A549 (cell line): ENCODE results near the gene SLC8A1.

ENCODE experiments used
- CHD2 ChIP-seq: fragments of 150-350 bp; IDR thresholded peaks from 2 replicates; pipeline ENCODE4 v1.6.1; 2014; ENCODE audit warnings: low read length; ENCODE audit not compliant: partially characterized antibody
- MAZ ChIP-seq: fragments of 150-350 bp; IDR thresholded peaks from 2 replicates; pipeline ENCODE4 v1.6.1; 2014; ENCODE audit warnings: antibody characterized with exemption, low read depth, low read length, borderline replicate concordance
- POLR2A ChIP-seq: IDR thresholded peaks from 2 replicates; pipeline ENCODE4 v1.6.1; 2012; ENCODE audit warnings: mild to moderate bottlenecking, low read length
- RFX5 ChIP-seq: fragments of 450-650 bp; IDR thresholded peaks from 2 replicates; pipeline ENCODE4 v1.7.1; 2014; ENCODE audit warnings: antibody characterized with exemption, mild to moderate bottlenecking, moderate library complexity
- TF ChIP-seq, protein P1 (sequence below): IDR thresholded peaks from 2 replicates; pipeline ENCODE4 v1.6.1; 2012
- TF ChIP-seq, protein P2 (sequence below): fragments of >200 bp; sonication (Bioruptor Twin); formaldehyde crosslinking; IDR thresholded peaks from 3 replicates; pipeline ENCODE4 v1.5.1; 2016
- TF ChIP-seq, protein P3 (sequence below): fragments of 450-650 bp; IDR thresholded peaks from 2 replicates; pipeline ENCODE4 v1.6.1; 2014; ENCODE audit warnings: antibody characterized with exemption
- TF ChIP-seq, protein P4 (sequence below): fragments of 150-350 bp; IDR thresholded peaks from 2 replicates; pipeline ENCODE4 v1.6.1; 2014; ENCODE audit warnings: low read depth, mild to moderate bottlenecking, low read length

DNA sequence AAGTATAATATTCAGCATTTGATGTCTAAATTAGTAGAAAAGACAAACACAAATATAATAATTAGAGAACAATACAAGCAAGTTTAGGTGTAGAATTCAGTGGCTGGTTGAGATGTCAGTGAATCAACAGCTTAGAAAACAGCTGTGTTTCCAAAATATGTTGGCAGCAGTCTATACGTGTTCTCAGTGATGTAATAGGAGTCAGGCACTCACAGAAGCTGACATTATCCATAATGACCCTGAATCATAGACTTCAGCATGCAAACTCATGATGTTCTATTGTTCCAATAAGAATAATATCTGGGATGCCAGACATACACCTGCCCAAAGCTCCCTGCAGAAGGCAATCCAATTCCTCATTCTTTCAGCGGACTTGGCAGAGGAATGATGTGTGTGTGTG, 164.7 kb downstream of the SLC8A1 start:
- TF ChIP-seq, protein P1, sequence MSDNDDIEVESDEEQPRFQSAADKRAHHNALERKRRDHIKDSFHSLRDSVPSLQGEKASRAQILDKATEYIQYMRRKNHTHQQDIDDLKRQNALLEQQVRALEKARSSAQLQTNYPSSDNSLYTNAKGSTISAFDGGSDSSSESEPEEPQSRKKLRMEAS, result no peak
- TF ChIP-seq, protein P2, sequence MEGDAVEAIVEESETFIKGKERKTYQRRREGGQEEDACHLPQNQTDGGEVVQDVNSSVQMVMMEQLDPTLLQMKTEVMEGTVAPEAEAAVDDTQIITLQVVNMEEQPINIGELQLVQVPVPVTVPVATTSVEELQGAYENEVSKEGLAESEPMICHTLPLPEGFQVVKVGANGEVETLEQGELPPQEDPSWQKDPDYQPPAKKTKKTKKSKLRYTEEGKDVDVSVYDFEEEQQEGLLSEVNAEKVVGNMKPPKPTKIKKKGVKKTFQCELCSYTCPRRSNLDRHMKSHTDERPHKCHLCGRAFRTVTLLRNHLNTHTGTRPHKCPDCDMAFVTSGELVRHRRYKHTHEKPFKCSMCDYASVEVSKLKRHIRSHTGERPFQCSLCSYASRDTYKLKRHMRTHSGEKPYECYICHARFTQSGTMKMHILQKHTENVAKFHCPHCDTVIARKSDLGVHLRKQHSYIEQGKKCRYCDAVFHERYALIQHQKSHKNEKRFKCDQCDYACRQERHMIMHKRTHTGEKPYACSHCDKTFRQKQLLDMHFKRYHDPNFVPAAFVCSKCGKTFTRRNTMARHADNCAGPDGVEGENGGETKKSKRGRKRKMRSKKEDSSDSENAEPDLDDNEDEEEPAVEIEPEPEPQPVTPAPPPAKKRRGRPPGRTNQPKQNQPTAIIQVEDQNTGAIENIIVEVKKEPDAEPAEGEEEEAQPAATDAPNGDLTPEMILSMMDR, result no peak
- TF ChIP-seq CHD2, result no peak
- TF ChIP-seq MAZ, result no peak
- no peak for TF ChIP-seq POLR2A
- TF ChIP-seq, protein P3, sequence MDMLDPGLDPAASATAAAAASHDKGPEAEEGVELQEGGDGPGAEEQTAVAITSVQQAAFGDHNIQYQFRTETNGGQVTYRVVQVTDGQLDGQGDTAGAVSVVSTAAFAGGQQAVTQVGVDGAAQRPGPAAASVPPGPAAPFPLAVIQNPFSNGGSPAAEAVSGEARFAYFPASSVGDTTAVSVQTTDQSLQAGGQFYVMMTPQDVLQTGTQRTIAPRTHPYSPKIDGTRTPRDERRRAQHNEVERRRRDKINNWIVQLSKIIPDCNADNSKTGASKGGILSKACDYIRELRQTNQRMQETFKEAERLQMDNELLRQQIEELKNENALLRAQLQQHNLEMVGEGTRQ, result no peak
- TF ChIP-seq RFX5, result no peak
- TF ChIP-seq, protein P4, sequence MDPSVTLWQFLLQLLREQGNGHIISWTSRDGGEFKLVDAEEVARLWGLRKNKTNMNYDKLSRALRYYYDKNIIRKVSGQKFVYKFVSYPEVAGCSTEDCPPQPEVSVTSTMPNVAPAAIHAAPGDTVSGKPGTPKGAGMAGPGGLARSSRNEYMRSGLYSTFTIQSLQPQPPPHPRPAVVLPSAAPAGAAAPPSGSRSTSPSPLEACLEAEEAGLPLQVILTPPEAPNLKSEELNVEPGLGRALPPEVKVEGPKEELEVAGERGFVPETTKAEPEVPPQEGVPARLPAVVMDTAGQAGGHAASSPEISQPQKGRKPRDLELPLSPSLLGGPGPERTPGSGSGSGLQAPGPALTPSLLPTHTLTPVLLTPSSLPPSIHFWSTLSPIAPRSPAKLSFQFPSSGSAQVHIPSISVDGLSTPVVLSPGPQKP, result no peak
